ENCODE measurements around the gene MARS1.

MARS1 gene

GRCh38 chr12:57521525-57522010, 33.7 kb downstream of the MARS1 start:
- H3K9me3 Mint-ChIP-seq = no peaks in the 10 kb centered on the region
- no peaks in the 10 kb centered on the region for H3K27me3 Mint-ChIP-seq
- H3K36me3 Mint-ChIP-seq (ENCODE audit: low read depth) = peaks cover 37% of the 10 kb centered on the region
- H3K4me1 Mint-ChIP-seq (ENCODE audit: low read depth) = peaks cover 66% of the 10 kb centered on the region
- peak overlapping the region; percentile 87 for H3K4me3 Mint-ChIP-seq
- peak overlapping the region; percentile 99 for H3K27ac Mint-ChIP-seq

DNA sequence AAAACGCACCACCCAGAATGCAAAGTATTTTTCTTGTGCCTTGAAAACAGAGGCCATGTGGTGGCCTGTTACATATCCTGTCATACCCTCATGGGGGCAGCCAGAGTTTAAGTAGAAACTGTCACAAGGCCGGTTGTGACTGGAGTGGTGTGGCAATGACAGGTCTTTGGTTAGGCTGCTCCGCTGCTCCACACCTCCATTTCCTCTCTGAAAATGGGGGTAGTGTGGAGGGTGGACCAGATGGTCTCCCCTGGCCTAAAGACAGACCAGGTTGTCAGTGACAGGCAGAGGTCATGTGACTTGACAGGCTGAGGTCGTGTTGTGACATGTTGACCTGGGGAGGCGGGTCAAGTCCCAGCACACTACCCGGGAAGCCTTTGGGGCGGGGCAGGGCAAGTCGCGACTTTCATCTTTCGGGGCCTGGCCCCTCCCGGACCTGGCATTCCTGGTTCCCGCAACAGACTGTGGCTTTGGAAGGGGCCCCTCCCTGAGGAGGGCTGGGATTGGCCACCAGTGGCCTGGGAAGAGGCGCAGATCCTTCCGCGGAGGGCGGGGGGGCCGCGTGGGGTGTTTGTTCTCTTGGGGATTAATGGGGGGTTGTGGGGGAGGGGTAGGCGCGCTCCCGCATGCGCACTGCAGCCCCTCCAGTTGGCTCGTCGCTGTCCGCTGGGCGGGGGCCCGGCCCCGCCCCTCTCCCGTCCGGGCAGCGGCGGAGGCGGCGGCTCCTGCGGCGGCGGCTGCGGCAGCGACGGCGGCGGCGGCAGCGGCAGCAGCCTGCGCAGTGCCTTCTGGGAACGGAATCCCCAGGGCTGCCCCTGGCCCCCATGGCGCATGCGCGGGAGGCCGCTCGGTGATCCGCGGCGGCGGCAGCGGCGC, 34.4 kb downstream of the MARS1 start, which contains the start of gene MBD6:
TSS of gene MBD6 (plus strand) at position 814 of the 876 bp plus-strand sequence. CDS start 1,480 bp downstream, outside the sequence.
- peaks cover 32% of the 10 kb centered on the region for H3K36me3 Mint-ChIP-seq (ENCODE audit: low read depth)
- H3K4me1 Mint-ChIP-seq (ENCODE audit: low read depth) = peaks cover 61% of the 10 kb centered on the region
- H3K4me3 Mint-ChIP-seq = peak within 1 kb of the TSS; percentile 94
- H3K27me3 Mint-ChIP-seq = no peaks in the 10 kb centered on the region
- no peaks in the 10 kb centered on the region for H3K9me3 Mint-ChIP-seq
- peak within 1 kb of the TSS; percentile 99 for H3K27ac Mint-ChIP-seq

GRCh38 chr12:57522887-57523705, 35.2 kb downstream of the MARS1 start:
- Mint-ChIP-seq H3K9me3 (no peaks in the 10 kb centered on the region), H3K36me3 (ENCODE audit: low read depth) (peaks cover 27% of the 10 kb centered on the region), H3K4me3 (peak overlapping the region; percentile 94), H3K27ac (peak overlapping the region; percentile 91), H3K27me3 (no peaks in the 10 kb centered on the region), H3K4me1 (ENCODE audit: low read depth) (peaks cover 52% of the 10 kb centered on the region)

DNA sequence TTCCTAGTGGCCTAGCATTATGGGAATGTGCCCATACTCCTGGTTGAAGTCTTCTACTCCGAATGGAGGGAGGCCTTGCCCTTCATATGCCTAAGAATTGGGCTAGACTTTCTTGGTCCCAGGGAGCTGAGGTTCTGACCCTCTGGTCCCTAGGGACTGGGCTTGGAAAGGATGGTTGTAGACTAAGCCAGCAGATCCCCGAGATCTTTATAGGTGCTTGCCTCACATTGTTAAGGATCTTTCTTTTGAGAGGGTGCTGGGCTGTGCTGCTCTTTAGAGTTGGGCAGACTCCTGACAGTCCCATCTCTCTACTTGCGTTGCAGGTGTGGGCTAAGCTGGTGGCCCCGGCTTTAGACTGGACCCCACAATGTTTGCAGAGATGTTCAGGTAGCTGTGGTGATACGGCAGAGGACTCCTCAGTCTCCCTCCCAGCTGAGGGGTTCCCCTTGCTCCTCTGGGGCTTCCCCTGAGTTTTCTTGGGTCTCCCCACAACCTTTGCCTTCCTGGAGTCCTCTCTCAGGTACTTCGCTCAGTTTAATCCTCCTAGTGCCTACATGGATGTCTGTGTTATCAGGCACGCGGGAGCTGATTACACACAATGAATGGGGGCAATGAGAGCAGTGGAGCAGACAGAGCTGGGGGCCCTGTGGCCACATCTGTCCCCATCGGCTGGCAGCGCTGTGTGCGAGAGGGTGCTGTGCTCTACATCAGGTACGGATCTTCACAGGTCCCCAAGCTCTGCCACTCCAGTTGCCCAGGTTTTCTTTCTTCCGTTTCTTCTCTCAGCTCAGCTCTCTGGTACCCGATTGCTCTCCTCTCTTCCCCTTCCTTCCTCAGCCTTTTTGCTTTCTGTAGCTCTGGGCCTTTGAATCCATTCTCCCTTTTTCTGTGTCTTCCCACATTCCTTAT, 36.1 kb downstream of the MARS1 start:
- Mint-ChIP-seq H3K27ac (peak overlapping the region; percentile 91), H3K36me3 (ENCODE audit: low read depth) (peaks cover 25% of the 10 kb centered on the region), H3K9me3 (no peaks in the 10 kb centered on the region), H3K4me1 (ENCODE audit: low read depth) (peaks cover 44% of the 10 kb centered on the region), H3K27me3 (no peaks in the 10 kb centered on the region), H3K4me3 (peak overlapping the region; percentile 94)

GRCh38 chr12:57524814-57525614, 37.1 kb downstream of the MARS1 start:
- Mint-ChIP-seq H3K4me1 (ENCODE audit: low read depth) (peaks cover 39% of the 10 kb centered on the region), H3K27me3 (no peaks in the 10 kb centered on the region), H3K36me3 (ENCODE audit: low read depth) (peaks cover 25% of the 10 kb centered on the region), H3K27ac (no peak overlapping the region), H3K4me3 (no peak overlapping the region), H3K9me3 (no peaks in the 10 kb centered on the region)

DNA sequence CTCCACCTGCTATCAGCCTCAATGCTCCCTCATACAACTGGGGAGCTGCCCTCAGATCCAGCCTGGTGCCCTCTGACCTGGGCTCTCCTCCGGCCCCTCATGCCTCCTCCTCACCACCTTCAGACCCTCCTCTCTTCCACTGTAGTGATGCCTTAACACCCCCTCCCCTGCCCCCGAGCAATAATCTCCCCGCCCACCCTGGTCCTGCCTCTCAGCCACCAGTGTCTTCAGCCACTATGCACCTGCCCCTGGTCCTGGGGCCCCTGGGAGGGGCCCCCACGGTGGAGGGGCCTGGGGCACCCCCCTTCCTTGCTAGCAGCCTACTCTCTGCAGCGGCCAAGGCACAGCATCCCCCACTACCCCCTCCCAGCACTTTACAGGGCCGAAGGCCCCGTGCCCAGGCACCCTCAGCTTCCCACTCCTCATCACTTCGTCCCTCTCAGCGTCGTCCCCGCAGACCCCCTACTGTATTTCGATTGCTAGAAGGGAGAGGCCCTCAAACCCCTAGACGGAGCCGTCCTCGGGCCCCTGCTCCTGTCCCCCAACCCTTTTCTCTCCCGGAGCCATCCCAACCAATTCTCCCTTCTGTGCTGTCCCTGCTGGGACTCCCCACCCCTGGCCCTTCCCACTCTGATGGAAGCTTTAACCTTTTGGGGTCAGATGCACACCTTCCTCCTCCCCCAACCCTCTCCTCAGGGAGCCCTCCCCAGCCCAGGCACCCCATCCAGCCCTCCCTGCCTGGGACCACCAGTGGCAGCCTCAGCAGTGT, 37.9 kb downstream of the MARS1 start:
- Mint-ChIP-seq H3K27ac (no peak overlapping the region), H3K4me1 (ENCODE audit: low read depth) (peaks cover 38% of the 10 kb centered on the region), H3K27me3 (no peaks in the 10 kb centered on the region), H3K36me3 (ENCODE audit: low read depth) (peaks cover 27% of the 10 kb centered on the region), H3K9me3 (no peaks in the 10 kb centered on the region), H3K4me3 (no peak overlapping the region)

DNA sequence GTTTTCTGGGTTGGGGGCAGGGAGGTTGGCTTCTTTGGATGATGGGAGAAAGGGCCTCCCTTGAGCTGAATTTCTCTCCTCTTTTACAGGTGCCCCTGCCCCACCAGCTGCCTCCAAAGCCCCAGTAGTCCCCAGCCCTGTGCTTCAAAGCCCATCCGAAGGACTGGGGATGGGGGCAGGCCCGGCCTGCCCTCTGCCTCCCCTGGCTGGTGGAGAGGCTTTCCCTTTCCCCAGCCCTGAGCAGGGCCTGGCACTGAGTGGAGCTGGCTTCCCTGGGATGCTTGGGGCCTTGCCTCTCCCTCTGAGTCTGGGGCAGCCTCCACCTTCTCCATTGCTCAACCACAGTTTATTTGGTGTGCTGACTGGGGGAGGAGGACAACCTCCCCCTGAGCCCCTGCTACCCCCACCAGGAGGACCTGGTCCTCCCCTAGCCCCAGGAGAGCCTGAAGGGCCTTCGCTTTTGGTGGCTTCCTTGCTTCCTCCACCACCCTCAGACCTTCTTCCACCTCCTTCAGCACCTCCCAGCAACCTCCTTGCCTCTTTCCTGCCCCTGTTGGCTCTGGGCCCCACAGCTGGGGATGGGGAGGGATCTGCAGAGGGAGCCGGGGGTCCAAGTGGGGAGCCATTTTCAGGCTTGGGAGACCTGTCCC, 38.7 kb downstream of the MARS1 start:
- peaks cover 35% of the 10 kb centered on the region for H3K36me3 Mint-ChIP-seq (ENCODE audit: low read depth)
- no peak overlapping the region for H3K4me3 Mint-ChIP-seq
- peaks cover 30% of the 10 kb centered on the region for H3K4me1 Mint-ChIP-seq (ENCODE audit: low read depth)
- no peaks in the 10 kb centered on the region for H3K9me3 Mint-ChIP-seq
- peak overlapping the region; percentile 40 for H3K27ac Mint-ChIP-seq
- H3K27me3 Mint-ChIP-seq = no peaks in the 10 kb centered on the region

- H3K27me3 Mint-ChIP-seq = no peaks in the 10 kb centered on the region
- H3K4me1 Mint-ChIP-seq (ENCODE audit: low read depth) = peaks cover 24% of the 10 kb centered on the region
Observed at GRCh38 chr12:57527184-57527583, 39.3 kb downstream of the MARS1 start.

DNA sequence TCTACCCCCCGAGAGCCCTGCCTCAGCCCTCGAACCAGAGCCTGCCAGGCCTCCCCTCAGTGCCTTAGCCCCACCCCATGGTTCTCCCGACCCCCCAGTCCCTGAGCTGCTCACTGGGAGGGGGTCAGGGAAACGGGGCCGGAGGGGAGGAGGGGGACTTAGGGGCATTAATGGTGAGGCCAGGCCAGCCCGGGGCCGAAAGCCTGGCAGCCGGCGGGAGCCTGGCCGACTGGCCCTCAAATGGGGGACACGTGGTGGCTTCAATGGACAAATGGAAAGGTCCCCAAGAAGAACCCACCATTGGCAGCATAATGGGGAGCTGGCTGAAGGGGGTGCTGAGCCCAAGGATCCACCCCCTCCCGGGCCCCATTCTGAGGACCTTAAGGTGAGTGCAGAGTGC, 40.3 kb downstream of the MARS1 start:
- Mint-ChIP-seq H3K4me3 (no peak overlapping the region), H3K36me3 (ENCODE audit: low read depth) (peaks cover 48% of the 10 kb centered on the region), H3K27ac (peak overlapping the region; percentile 45), H3K27me3 (no peaks in the 10 kb centered on the region), H3K4me1 (ENCODE audit: low read depth) (peaks cover 21% of the 10 kb centered on the region), H3K9me3 (no peaks in the 10 kb centered on the region)

More at GRCh38 chr12:57527184-57527583, 39.3 kb downstream of the MARS1 start:
- H3K27ac Mint-ChIP-seq = no peak overlapping the region
- peaks cover 40% of the 10 kb centered on the region for H3K36me3 Mint-ChIP-seq (ENCODE audit: low read depth)
- H3K4me3 Mint-ChIP-seq = no peak overlapping the region
- no peaks in the 10 kb centered on the region for H3K9me3 Mint-ChIP-seq

- Mint-ChIP-seq H3K36me3 (ENCODE audit: low read depth) (peaks cover 52% of the 10 kb centered on the region), H3K4me3 (no peak overlapping the region), H3K9me3 (no peaks in the 10 kb centered on the region), H3K27ac (peak overlapping the region; percentile 49), H3K27me3 (no peaks in the 10 kb centered on the region), H3K4me1 (ENCODE audit: low read depth) (peaks cover 13% of the 10 kb centered on the region)
Observed at GRCh38 chr12:57528831-57529555, 41.1 kb downstream of the MARS1 start.

GRCh38 chr12:57529831-57530230, 42.0 kb downstream of the MARS1 start:
- Mint-ChIP-seq H3K4me1 (ENCODE audit: low read depth) (peaks cover 6% of the 10 kb centered on the region), H3K9me3 (no peaks in the 10 kb centered on the region), H3K27me3 (no peaks in the 10 kb centered on the region), H3K36me3 (ENCODE audit: low read depth) (peaks cover 58% of the 10 kb centered on the region), H3K27ac (no peak overlapping the region), H3K4me3 (no peak overlapping the region)

DNA sequence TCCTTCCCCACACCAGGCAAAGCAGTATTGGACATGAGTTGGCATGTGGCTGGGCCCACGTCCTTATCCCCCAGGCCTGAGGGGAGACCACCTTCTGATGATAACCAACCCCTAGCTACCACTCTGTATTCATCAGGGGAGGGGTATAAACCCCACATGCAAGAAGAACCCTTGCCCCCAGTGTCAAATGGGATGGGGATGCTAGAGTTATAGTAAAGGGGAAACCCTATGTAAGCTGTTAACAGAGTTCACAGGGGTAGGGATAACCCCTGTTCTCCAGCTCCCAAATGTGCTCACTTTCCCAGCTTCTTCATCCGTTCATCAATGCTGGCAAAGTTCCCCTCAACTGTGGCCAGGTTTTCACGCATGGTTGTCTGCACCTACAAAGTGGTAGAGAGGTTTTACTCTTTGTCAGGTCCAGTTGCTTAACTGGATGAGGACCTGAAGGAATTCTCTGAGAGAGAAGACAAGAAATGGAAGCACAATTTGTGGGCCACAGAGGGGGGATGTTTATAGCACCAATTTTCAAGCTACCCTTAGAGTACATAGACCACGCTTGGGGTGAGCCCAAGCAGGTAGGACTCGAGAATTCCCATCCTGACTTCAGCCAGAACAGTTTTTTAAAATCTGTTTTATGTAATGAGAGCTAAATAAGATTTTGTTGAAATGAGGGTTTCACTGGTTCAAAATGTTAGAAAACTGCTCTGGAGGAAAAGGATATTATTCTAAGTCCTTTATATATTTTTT, 42.7 kb downstream of the MARS1 start:
- peaks cover 65% of the 10 kb centered on the region for H3K36me3 Mint-ChIP-seq (ENCODE audit: low read depth)
- H3K27me3 Mint-ChIP-seq = no peaks in the 10 kb centered on the region
- H3K9me3 Mint-ChIP-seq = no peaks in the 10 kb centered on the region
- H3K27ac Mint-ChIP-seq = peak overlapping the region; percentile 1
- no peak overlapping the region for H3K4me3 Mint-ChIP-seq
- H3K4me1 Mint-ChIP-seq (ENCODE audit: low read depth) = no peaks in the 10 kb centered on the region

Data from stimulated activated naive CD8-positive, alpha-beta T cell treated with anti-CD3 and anti-CD28 coated beads, Interleukin-15, Interleukin-2, amounts not matched to agents 100 ng/mL and 50 ng/mL, for 24 hours (primary cell).